Activated CD4-positive, alpha-beta T cell treated with anti-CD3 and anti-CD28 coated beads, Interleukin-10, Interleukin-2, amounts not matched to agents 100 ng/mL and 50 ng/mL, durations not matched to agents 16 hours and 8 hours (primary cell): ENCODE data around the gene PGM5.
A peak's percentile ranks its signal among the peaks of the same experiment; 100 is the strongest.

Source experiments
- DNase-seq: peaks from one replicate; pipeline ENCODE4 v3.0.0-alpha.2; 2020

PGM5 gene

DNA sequence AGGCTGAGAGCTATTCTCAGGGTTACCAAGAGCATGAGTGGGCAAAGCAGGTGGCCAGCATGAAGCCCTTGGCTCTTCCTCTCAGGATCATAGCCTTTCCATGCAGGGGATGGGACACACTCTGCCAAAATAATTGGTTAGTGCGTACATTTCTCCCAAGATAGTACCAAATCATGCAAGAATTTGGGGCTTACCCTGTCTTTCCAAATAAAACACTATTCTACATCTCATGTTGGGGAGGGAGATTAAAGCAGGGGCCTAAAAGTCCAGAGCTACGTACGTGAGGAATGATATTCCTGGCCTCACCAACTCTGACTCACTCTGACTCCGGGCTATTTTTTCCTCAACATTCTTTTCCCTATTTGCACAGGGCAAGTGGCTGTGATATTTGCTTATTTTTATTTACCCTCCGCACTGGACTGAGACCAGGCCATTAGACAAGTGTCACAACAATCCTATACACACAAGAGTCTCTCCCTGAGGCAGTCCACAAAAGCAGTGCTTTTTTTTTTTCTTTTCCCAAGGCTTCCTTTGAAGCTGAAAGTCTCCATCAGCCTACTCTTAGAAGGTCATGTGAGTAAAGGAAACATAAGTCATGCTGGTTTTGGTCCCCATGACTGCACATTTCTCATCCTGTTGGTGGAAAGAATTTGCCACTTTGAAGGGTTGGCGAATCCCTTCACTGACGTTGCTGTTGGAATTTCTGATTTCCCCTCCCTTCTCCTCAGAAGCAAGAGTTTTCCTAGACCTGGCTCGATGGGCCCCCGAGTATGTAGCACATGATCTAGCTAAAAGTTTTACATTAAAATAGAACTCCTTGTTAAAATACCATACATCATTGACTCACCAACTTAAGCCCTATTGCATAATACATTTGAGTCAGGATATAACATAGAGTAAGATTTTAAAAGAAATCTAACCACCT is 144.3 kb downstream of the PGM5 start:
- DNase-seq = no peak

DNA sequence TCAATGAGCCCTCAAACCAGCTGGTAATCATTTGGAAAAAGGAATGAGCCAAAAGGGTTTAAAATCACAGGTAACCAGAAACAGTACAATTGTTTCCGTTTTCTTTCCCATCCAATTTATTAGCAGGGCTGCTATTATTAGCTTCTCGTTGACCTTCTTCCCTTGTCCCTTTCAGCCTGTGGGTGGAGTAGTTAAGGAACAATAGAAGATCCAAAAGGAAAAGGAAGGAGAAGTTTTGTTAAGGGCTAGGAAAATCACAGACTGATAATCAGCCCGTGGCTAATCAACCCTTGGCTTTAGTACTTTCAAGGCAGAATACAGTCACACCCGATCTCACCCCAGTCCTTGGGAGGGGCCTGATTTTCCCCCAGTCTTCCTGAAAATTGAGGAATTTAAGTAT is 145.9 kb downstream of the PGM5 start:
- no peak for DNase-seq

- DNase-seq = no peak
Observed at GRCh38 chr9:68505681-68506409, 149.4 kb downstream of the PGM5 start.

DNA sequence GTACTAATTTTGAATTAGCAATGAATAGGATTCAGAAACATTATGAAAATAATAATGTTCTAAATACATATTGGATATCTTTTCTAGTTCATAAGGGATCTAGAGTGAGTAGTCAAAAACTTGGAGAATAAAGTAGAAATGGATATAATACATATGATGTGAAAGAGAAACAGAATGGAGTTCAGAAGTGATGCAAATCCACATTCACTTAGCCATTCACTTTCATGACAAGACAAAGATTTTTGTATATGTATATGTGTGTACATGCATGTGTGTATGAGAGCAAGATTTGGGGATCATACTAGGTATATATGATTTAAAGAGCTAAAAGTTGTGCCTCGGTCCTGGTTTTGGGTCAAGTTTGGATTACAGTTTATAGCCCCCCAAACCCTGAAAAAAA is 150.1 kb downstream of the PGM5 start:
- no peak for DNase-seq

GRCh38 chr9:68507130-68507805 is 150.9 kb downstream of the PGM5 start:
- DNase-seq = peak; percentile 4

GRCh38 chr9:68507806-68508145 is 151.4 kb downstream of the PGM5 start:
- DNase-seq = no peak

DNA sequence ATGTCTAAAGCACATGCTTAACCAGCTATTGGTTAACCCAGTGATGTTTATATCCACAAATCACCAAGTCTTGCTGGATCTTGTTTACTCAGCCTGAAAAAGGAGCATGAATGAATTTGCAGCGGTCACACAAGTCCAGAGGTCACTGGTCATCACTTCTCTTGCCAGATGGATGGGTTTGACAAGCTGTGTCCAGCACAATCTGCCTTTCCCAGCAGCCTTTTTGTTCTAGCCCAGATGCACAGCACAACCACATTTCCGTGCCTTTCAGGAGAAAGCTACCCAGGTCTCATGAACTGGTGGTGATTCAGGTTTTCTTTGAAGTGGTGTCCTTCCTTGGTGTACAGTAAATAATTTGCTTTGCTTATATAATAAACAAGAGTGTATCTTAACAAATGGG is 152.1 kb downstream of the PGM5 start:
- DNase-seq = no peak

GRCh38 chr9:68509689-68510088 is 153.3 kb downstream of the PGM5 start:
- no peak for DNase-seq

DNA sequence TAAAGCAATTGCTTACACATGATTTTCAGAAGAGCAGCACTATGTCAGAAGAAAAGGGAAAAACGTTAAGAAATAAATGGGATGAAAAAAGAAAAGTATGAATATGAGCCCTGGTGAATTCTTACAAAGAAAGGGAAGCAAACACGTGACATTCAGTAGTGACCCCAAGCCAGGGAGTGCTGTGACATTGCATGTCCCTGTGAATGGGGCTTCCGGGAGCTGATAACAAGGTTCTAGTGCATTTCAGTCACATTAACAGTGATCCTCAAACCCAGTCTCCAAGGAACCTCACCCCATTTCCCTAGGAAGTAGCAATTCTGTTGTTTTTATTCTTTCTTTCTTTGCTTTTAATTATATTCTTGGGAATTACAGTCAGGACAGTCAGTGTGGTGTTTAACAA is 157.0 kb downstream of the PGM5 start:
- DNase-seq = no peak

GRCh38 chr9:68513981-68514380 is 157.6 kb downstream of the PGM5 start:
- DNase-seq = no peak

DNA sequence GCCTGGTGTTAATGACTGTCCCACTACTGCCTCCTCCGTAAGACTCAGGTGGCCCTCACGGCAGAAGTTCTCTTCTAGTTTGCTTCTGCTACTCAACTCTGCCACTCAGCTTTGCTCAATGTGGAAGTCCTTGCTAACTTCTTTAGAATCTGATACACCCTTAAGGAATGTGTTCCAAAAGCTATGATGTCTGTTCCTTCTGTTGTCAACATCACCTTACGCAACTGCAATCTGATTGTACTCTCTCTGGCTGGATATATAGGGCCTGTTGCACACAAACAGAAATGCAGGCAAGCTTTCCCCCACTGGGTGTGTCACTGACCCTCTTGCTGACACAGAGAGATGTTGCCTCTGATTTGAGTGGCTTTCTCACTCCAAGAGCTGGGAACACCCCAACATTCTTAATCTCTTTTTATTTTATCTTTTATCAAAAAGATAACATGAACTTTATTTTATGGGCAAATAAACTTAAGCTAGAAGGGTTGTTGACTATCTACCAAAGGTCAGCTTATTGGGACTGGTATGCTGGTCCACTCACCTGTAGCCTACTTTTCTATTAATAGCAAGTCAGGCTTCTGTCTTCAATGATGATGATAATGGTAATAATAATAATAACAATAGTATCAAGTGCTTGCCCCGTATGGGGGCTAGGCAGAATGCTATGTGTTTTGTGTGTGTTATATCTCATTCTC is 159.1 kb downstream of the PGM5 start:
- no peak for DNase-seq

- DNase-seq = no peak
Observed at GRCh38 chr9:68522131-68522530, 165.7 kb downstream of the PGM5 start.

DNA sequence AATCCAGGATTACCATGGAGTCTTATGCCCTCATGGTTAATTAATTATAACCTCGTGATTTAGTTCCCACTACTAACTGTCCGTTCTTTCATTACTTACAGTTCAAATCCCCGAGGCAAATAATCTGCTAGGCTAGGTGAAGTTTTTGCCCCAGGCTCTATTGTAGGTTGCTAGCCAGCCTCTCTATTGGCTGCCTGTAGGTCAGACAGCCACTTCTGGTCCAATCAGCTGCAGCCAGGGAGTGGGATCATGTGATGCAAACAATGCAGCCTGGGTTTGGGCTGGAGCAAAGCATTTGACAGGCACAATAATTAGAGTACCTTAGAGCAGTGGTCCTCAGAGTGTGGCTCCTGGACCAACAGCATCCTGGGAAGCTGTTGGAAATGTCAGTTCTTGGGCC is 166.5 kb downstream of the PGM5 start:
- DNase-seq = no peak

- DNase-seq = no peak
Observed at GRCh38 chr9:68523367-68523936, 167.0 kb downstream of the PGM5 start.

- no peak for DNase-seq
Observed at GRCh38 chr9:68530618-68531017, 174.2 kb downstream of the PGM5 start.

DNA sequence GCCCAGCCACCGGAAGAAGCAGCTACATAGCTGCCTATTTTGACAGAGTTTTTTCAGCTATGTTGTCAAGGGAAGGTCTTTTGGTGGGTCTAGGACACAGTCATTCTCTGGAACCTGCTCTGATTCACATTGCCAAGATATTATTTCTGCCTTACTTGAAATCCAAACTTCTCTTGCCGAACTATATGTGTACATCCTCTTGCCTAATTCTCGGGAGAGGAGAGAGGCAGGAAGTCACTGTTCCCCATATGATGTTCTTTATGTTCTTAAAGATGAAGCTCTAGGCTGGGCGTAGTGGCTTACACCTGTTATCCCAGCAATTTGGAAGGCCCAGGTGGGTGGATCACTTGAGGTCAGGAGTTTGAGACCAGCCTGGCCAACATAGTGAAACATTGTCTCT is 175.7 kb downstream of the PGM5 start:
- DNase-seq = no peak

DNA sequence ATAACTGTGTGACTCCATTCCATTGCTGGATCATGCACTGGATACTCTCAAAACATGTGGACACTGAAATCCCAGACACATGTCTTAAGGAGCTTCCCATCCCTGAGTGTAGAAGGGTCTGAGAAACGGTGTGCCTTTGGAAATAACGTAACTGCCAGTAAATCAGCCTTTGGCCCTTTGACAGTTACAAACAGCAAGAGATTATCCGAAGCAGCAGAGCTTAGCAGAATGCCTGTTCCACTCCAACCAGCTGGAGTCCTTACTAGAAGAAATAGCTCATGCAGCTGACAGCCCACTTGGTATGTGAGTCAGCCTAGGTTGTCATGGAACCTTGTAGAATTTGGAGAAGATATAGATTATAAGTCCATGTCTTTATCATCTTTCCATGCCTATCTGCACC is 177.3 kb downstream of the PGM5 start:
- DNase-seq = no peak

- DNase-seq = no peak
Observed at GRCh38 chr9:68536876-68537615, 180.6 kb downstream of the PGM5 start.

DNA sequence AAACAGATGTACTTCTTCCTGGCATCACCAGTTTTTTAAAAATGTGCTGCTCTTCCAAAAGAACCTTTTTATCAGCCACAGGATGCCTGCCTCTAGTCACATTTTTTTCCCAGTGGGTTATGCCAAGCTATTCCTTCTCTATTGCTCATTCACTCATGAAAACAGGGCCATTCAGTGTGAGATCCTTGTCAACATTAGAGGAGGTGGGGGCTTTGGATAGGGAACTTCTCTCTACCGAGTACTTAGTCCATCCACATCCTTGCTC is 181.1 kb downstream of the PGM5 start:
- DNase-seq = no peak

DNA sequence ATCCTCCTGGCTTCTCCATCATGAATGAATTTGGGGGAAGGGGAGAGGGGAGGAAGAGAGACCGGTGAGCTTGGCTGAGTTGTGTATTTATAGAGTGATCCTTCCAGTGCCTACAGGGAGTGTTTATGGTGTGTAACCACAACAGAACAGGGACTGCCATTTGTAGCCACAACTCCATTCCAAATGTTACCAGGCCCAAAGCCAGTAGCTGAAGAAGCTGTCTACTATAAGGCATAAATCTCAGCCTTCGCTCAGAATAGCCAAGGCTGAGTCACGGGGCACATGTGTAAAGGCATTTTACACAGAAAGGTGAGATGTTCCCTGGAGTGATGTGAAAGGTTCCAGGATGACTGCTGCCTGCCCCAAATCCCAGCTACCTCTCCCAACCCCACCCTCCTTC is 181.8 kb downstream of the PGM5 start:
- no peak for DNase-seq

- no peak for DNase-seq
Observed at GRCh38 chr9:68540712-68541535, 184.5 kb downstream of the PGM5 start, which contains the start of gene TMEM252. TSS of gene TMEM252 (minus strand) at chr9:68540883. CDS start at chr9:68540814, 69 bp downstream.
